ENCODE measurements around the gene ERAP2. TPM values are rescaled to one million over a fixed set of nuclear protein-coding genes. Genes with fewer than 3 reads are reported as not detected.
"Not testable (repeated sequence)": the region's sequence is repeated elsewhere in the genome, so short reads cannot be mapped to it uniquely, and the experiment has no call there.

ERAP2 gene, protein sequence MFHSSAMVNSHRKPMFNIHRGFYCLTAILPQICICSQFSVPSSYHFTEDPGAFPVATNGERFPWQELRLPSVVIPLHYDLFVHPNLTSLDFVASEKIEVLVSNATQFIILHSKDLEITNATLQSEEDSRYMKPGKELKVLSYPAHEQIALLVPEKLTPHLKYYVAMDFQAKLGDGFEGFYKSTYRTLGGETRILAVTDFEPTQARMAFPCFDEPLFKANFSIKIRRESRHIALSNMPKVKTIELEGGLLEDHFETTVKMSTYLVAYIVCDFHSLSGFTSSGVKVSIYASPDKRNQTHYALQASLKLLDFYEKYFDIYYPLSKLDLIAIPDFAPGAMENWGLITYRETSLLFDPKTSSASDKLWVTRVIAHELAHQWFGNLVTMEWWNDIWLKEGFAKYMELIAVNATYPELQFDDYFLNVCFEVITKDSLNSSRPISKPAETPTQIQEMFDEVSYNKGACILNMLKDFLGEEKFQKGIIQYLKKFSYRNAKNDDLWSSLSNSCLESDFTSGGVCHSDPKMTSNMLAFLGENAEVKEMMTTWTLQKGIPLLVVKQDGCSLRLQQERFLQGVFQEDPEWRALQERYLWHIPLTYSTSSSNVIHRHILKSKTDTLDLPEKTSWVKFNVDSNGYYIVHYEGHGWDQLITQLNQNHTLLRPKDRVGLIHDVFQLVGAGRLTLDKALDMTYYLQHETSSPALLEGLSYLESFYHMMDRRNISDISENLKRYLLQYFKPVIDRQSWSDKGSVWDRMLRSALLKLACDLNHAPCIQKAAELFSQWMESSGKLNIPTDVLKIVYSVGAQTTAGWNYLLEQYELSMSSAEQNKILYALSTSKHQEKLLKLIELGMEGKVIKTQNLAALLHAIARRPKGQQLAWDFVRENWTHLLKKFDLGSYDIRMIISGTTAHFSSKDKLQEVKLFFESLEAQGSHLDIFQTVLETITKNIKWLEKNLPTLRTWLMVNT
- polyA plus RNA-seq (ENCODE audit: insufficient read length): 9.8 TPM
- long read RNA-seq, donor 1: 0 reads
- long read RNA-seq, donor 2: 0 reads
- long read RNA-seq, donor 3: 0 reads
- long read RNA-seq, donor 4: 0 reads
- long read RNA-seq, donor 5, full-length matches to known transcripts: 1 of 1 reads
- long read RNA-seq, donor 5, partial matches to known transcripts: 0 of 1 reads
- long read RNA-seq, donor 5, other reads (novel, unspliced or antisense): 0 of 1 reads
- long read RNA-seq, donor 6: 0 reads
- long read RNA-seq, donor 7: 0 reads
- long read RNA-seq, donor 8: 0 reads

DNA sequence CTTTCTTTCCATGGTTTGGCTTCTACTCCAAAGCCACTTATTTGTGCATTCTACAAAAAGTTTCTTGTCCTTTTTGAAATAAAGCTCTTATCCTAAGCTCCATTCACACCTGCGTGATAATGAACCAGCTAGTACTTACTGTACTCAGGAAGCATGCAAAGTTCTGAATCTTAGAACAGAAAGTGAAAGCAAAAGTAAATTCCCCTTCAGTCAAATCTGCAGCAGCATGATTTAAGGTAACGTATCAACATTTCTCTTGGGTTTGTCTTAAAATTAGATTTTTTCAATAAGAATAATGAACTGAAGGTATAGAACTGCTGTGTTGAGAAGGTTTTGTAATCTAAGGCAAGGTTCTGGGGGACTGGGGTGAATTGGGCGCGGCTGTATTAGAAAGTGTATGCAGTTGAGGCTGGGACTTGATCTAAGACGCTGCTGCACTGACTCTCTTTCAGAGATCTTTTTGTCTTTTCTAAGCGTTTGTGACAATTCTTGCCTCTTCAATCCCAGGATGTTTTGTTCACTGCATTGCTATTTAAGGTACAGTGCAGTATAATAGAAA, at the start of gene ERAP2:
Gene ERAP2, plus strand, starts transcription at position 209 of the 559 bp plus-strand sequence. CDS start 3,186 bp downstream, outside the sequence.
- no peak for DNase-seq

DNA sequence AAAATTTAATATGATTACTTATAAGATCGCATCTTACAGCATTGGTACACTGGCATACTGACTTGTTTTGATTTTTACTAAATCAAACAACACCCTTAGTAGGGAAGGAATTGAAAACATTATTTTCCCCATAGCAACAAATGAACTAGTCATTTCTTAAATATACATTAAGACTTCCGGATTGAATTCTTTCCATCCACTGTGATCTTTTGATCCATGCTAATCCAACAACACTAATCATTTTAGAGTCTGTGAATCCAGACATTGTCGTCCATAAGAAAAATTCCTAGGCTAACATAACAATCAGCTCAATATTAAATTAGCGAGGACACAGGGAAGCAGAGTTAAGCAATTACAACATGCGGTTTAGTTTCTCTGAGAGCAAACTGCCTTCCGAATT, 47.0 kb upstream of the ERAP2 start:
- DNase-seq: no peak

DNA sequence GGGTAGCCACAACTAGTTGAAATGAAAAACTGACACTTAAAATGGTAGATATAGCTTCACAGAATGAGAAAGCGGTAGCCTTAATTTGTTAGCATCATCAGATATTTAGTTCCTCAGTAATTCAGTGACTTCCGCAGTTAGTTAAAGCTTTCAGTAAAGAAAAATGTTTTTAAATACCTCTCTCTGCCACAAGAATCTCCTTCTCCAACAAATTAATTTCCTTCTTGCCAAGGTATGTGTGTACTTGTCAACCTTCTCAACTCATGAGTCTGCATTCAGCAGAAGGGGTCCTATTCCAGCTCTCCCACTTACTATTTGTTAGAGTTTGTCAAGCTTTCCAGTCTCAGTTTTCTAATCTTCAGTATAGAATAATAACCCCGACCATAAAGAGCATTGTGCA, 42.3 kb upstream of the ERAP2 start:
- DNase-seq: no peak

DNA sequence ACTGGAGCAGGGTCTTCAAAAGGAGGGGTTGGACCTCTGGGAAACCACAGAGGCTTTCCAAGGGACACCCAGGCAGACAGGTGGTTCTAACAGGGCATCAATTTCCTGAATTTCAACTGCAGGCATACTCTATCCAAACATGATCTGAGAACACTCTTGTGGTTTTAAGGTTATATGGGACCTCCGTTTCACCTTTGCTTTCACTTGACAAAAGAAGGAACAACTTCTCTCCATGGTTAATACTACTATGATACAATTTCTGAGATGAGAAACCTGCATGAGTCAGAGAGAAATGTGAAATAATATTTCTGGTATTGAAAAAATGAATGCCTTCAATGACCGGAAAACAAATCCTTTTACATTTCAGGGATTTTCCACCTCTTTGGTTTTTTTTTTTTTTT, 40.5 kb upstream of the ERAP2 start:
- DNase-seq: no peak

DNA sequence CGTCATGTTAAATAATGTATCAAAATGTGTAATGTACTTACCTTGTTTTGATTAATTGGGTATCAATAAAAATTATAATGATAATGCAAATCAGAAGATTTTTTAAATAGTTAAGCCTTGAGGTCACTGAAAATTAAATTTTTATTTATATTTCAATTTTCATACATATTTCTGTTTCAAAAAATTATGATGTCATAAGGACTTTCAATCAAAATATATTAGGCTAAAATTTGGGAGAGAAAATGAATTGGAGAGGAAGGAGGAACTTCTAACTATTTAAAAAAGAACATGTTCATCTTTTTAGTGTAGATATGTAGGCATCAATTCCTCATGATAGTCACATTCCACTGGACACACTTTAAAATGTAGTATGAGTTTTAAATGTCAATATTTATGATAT, 39.5 kb upstream of the ERAP2 start:
- DNase-seq: no peak

DNA sequence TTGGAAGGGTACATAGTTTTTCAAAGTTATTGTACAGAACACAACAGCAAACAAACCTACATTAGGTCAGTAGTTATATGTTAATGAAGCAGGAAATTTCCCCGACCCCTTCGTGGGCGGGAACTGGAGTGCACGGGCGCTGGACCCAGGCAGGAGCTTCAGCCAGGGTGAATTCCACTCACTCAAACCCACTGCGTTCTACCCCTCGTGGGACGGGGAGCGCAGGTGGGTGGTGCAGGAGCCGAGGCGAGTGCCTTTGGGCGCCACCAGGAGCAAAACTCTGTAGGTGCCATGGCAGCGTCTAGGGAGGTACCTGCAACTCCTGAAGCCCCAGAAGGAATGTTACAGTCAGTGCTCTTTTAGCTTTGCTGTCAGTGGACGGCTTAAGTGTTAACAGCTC, 39.0 kb upstream of the ERAP2 start:
- DNase-seq: no peak

DNA sequence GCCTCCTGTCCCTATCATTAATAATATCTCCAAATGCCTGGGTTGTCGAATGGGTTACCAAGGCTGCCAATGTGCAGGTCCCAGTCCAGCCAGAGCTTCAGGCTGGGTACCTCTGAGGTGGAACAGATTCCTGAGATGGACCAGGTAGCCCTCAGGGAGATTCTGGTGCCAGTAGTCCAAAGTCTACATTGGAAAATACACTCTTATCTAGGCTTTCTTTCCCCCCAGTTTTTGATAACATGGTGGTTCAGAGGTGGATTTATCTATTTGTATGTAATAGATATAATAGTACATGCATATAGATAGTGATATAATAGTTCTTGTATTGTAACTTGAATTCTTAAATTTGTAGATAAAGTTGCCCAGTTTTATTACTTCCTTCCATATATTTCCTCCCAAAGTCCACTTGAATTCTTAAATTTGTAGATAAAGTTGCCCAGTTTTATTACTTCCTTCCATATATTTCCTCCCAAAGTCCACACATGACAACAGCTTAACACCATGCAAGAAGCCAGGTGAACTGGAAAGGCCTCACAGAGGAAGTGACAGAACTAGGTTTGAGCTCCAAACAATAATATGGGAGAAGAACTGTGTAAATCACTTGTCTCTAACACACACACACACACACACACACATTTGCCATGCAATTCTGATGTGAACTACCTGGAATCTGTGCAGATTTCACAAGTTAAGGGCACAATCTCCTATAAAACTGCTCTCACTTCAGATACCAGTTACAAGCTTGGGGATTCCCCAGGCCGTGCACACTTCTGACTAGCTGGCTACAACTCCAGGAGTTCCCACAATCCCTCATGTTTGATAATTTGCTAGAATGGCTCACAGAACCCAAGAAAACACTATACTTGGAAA, 37.9 kb upstream of the ERAP2 start:
- DNase-seq: no peak

DNA sequence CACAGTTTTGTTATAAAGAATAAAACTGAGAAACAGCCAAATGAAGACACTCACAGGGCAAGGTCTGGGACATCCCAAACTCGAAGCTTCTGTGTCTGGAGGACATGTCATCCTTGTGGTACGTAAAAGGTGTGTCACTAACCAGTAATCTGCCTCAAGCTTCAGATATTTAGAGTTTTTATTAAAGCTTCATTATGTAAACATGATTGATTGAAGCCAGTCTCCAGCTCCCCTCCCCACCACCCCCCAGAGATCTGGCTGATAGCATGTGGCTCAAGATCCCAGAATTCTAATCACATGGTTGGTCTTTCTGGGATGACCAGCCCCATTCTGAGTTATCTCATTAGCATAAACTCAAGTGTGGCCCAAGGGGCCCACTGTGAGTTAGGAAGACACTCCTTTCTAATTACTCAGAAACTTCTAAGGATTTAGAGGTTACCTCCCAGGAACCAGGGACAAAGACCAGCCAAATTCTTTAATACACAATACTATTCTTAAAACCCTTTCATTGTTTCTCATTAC, 37.2 kb upstream of the ERAP2 start:
- no peak for DNase-seq

DNA sequence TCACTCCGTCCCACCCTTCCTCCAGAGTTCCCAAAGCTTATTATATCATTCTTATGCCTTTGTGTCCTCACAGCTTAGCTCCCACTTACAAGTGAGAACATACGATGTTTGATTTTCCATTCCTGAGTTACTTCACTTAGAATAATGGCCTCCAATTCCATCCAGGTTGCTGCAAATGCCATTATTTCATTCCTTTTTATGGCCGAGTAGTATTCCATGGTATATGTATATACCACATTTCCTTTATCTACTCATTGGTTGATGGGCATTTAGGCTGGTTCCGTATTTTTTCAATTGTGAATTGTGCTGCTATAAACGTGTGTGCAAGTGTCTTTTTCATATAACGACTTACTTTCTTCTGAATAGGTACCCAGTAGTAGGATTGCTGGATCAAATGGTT, 34.4 kb upstream of the ERAP2 start:
- DNase-seq: not testable (repeated sequence)

DNA sequence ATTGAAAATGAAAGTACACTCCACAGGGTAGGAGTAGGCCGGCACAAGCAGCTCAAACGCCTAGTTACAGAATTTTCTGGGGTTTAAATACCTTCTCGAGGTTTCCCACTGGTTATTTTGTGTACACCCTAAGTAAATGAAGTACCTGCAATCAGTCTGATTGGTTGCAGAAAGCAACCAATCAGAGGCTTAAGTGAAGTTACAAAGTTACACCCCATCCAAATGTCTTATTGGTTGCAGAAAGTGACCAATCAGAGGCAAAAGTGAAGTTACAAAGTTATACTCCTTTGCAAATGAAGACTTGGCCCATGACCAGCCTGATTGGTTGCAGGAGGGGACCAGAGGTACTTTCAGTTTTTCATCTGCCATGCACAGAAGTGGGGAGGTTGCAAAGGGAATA, 33.2 kb upstream of the ERAP2 start:
- no peak for DNase-seq

DNA sequence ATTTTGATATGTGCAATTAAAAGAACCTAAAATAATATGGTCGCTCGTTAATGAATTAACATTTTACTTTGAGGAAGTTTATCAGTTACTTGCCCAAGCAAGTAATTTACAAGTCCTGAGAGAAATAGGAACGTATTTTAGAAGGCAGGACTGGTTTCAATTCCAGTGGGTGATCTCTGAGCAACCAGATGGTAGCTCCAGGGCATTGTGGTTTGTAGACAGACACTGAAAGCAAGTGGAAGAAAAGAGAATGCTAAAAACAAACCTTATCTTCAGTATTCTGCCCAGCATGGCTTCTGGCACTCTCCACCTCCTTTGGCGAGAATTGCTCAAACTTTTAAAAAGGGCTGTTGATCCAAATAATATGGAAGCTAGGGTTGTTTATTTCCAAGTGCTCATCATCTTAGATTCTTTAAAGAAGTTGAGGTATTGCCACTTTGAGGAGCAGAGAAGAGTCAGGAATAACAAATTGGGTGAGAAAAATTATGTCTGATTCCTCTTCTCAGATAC, 31.8 kb upstream of the ERAP2 start:
- no peak for DNase-seq

DNA sequence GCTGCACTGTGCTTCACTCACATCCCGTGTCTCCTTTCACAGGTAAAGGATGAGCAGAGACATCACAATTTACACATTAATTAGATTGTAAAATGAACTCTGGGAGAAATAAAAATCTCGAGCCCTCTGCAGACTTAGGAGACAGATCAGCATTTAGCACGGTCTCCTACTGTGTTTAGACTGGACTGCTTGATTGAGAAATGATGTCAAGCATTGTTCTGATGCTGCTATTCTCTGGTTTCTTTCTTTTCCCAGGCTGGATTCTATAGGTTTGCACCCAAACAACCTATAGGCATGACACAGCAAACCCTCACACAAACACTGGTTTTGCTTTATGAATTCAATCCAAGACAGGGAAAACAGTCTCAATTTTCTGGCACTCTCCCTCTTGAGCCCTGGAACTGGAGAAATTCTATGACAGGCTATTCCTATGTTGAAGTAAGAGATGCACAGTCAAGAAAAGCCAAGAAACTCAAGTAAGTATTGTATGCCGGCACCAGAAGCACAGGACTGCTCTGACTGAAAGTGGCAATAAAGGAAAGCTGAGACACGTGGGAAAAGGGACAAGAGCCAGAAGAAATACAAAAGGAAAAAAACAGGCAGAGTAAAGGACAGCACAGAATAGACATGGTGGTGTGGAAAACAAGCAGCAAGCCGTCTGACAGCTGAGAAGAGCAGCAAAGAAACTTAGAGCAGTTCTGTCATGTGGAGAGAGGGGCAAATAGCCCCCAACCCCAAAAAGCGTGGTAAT, 24.8 kb upstream of the ERAP2 start:
- no peak for DNase-seq

DNA sequence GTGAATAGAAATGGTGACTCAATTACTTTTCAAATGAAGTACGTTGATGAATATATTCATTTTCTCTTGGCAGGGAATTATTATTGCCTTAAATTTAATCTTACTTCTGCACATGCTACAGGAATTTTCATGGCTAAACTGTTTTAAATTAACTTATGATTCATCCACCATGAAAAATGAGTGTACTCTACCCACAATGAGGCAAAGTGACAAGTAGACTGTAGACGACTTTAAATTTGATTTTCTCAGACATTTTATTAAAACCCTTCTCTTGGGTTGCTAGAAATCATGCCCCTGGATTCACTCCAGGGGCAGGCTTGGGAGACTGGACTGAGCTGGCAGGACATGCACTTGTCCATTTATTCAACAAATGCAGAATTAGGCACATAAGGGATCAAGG, 23.5 kb upstream of the ERAP2 start:
- no peak for DNase-seq

DNA sequence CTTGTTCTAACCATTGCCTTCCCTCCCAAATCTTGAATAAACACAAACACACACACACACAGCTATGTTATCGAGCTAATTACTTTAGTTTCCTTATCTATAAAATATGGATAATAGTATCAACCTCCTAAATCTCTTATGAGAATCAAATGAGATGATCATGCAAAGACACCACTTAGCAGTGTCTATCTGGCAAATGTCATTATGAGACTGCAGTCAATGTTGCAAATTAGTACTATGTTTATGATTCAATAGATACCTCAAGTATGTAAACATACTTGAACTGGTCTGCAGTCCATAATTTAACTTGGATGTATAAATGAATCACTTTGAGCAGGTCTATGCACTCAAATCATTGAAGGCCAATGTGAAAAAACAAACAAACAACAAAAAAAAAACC, 22.2 kb upstream of the ERAP2 start:
- DNase-seq: no peak

DNA sequence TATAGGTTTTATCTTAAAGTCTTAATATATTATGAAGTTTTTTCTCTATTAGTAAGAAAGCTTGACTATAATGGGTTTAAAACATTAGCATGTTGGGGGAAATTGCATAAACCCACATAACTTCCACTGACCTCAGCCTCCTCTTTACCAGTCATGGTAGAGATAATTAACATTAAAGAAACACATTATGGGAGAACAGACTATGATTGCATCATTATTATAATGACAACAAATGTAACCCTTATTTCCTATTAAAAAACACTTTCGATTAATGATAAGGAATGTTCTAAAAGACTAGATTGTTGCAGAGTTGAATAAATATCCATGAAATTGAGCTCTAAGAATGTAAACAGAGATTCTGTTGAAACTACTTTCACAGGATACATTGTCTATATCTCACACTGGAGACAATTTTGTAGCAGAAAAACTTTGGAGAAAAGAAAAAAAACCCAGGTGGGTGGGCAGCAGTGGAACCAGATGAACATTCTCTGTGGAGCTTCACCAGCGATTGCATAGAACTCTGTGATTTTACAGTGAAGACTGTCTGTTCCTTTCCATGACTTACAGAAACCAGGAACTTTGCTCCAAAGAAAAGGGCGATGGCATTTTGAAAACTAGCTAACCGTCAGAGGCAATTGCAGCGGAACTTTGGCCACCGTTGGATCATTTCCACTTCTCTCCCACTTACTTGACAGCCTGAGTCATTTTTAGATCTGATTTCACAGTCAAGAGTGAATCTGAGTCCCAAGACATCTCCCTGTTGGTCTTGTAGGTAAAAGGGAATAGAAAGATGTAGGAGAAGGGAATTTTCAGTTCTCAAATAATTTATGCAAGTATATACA, 21.0 kb upstream of the ERAP2 start:
- no peak for DNase-seq

DNA sequence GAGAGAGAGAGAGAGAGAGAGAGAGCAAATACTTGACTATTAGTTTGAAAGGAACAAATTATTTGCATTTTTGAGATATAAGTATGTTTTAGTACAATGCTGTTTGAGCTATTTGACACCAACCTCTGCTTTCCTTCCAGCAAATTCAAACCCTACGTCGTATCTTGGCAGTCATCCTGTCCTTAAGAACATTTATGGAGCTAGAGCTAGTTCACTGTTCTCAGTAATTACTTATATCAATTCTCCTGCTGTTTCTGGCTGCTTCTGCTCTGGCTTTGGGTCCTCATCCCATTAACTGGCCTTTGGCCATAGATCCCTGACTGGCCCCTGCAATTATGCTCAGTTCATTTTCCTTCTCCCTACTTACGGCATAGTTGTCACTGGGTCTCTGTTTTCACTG, 19.9 kb upstream of the ERAP2 start:
- no peak for DNase-seq

DNA sequence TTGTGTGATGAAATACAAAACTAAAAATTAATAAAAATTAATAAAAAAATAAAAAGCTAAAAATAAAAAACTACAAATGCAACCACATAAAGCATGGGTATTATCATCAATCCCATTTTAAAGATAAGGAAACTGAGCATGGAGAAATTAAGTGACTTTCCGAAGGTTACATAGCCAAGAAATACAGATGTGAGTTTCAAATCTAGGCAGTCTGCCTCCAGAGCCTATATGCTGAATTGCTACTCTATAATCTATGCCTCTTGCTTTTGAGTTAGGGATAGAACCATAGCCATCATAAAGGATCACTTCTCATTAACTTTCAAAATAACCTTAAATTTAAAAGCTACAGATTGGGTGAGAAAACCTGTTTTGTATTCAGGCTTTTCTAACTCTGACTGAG, 18.8 kb upstream of the ERAP2 start:
- DNase-seq: no peak

DNA sequence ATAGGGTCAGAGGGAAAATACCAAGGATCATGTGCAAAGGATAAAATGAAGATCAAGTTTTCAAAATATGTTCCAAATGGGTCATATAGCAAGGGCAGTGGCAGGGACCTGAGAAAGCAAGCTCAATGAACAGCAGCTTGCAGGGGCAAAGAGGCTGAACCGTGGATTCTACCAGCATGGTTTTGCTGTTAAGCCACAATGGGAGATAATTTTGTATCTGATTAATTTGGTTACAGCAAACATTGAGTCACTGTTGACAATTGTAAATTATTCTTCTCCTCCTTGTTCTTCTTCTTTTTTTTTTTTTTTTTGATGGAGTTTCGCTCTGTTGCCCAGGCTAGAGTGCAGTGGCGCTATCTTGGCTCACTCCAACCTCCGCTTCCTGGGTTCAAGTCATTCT, 18.4 kb upstream of the ERAP2 start:
- DNase-seq: no peak

DNA sequence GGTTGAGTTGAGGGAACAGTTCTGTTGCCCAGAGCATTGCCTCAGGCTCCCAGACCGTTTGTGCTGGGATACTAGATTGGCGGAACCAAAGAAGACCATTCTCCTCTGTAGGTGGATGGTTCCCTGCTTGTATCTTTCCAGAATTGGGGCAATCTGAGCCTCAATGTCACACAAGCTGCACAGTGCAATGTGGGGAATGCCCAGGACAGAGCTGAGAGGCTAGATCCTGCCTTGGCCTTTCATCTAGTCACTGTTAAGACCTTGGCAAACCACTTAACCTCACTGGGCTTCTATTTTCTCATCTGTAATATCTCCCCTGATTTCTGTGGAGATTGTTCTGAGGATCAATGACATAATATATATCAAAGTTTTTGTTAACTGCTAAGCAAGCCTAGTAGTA, 16.9 kb upstream of the ERAP2 start:
- DNase-seq: no peak

Data from left kidney (tissue), 8 donors.